ENCODE data around the gene LRRC9. TPM values are rescaled to one million over a fixed set of nuclear protein-coding genes. Genes with fewer than 3 reads are reported as not detected.

Gene LRRC9
- total RNA-seq: 0.05 TPM
- long read RNA-seq: 0 reads

- DNase-seq (peak; percentile 30), ATAC-seq (peak; percentile 34)
- intact Hi-C loops (cut with micrococcal nuclease): no loop called here
Observed at GRCh38 chr14:59919570-59920377, at the start of gene LRRC9. Gene LRRC9 (plus strand): TSS chr14:59920144.

- intact Hi-C loops (cut with micrococcal nuclease): no loop called here
- peak; percentile 73 for DNase-seq
- peak; percentile 93 for ATAC-seq
Observed at GRCh38 chr14:59870277-59871165, 49.4 kb upstream of the LRRC9 start, which contains the start of gene RTN1. Gene RTN1 (minus strand): TSS chr14:59870776. CDS start chr14:59870630, 146 bp downstream.

- ATAC-seq (no peak), DNase-seq (no peak)
- intact Hi-C loops (cut with micrococcal nuclease): no loop called here
Observed at GRCh38 chr14:59871166-59871495, 48.8 kb upstream of the LRRC9 start.

- intact Hi-C loops (cut with micrococcal nuclease): no loop called here
- DNase-seq (no peak), ATAC-seq (no peak)
Observed at GRCh38 chr14:59882957-59883356, 37.0 kb upstream of the LRRC9 start.

- intact Hi-C loops (cut with micrococcal nuclease): no loop called here
- no peak for DNase-seq
- ATAC-seq: no peak
Observed at GRCh38 chr14:59890676-59891075, 29.3 kb upstream of the LRRC9 start.

GRCh38 chr14:59895721-59896120 lies 24.2 kb upstream of the LRRC9 start:
- intact Hi-C loops (cut with micrococcal nuclease): no loop called here
- ATAC-seq (no peak), DNase-seq (no peak)

- DNase-seq (no peak), ATAC-seq (no peak)
- intact Hi-C loops (cut with micrococcal nuclease): no loop called here
Observed at GRCh38 chr14:59897757-59898383, 22.1 kb upstream of the LRRC9 start.

GRCh38 chr14:59900556-59900955 lies 19.4 kb upstream of the LRRC9 start:
- ATAC-seq (no peak), DNase-seq (no peak)
- intact Hi-C loops (cut with micrococcal nuclease): no loop called here

- intact Hi-C loops (cut with micrococcal nuclease): no loop called here
- DNase-seq (no peak), ATAC-seq (no peak)
Observed at GRCh38 chr14:59904184-59904583, 15.8 kb upstream of the LRRC9 start.

GRCh38 chr14:59905188-59905587 lies 14.8 kb upstream of the LRRC9 start:
- ATAC-seq (no peak), DNase-seq (no peak)
- intact Hi-C loops (cut with micrococcal nuclease): no loop called here

- intact Hi-C loops (cut with micrococcal nuclease): no loop called here
- DNase-seq: no peak
- ATAC-seq: no peak
Observed at GRCh38 chr14:59912443-59912842, 7.5 kb upstream of the LRRC9 start.

- intact Hi-C loops (cut with micrococcal nuclease): no loop called here
- ATAC-seq: no peak
Observed at GRCh38 chr14:59913187-59913586, 6.8 kb upstream of the LRRC9 start.

GRCh38 chr14:59918824-59919569 lies 947 bp upstream of the LRRC9 start:
- intact Hi-C loops (cut with micrococcal nuclease): no loop called here
- peak; percentile 54 for ATAC-seq
- DNase-seq: no peak

More at GRCh38 chr14:59913187-59913586, 6.8 kb upstream of the LRRC9 start:
- no peak for DNase-seq

- intact Hi-C loops (cut with micrococcal nuclease): no loop called here
- no peak for ATAC-seq
- DNase-seq: no peak
Observed at GRCh38 chr14:59920378-59920683, 387 bp downstream of the LRRC9 start.

GRCh38 chr14:59925797-59926196 lies 5.9 kb downstream of the LRRC9 start:
- ATAC-seq: no peak
- intact Hi-C loops (cut with micrococcal nuclease): no loop called here

GRCh38 chr14:59926534-59926933 lies 6.6 kb downstream of the LRRC9 start:
- DNase-seq: no peak
- ATAC-seq: no peak
- intact Hi-C loops (cut with micrococcal nuclease): no loop called here

More at GRCh38 chr14:59925797-59926196, 5.9 kb downstream of the LRRC9 start:
- DNase-seq: no peak

- DNase-seq (no peak), ATAC-seq (no peak)
- intact Hi-C loops (cut with micrococcal nuclease): no loop called here
Observed at GRCh38 chr14:59931237-59931636, 11.3 kb downstream of the LRRC9 start.

GRCh38 chr14:59936145-59936544 lies 16.2 kb downstream of the LRRC9 start:
- DNase-seq: no peak
- no peak for ATAC-seq
- intact Hi-C loops (cut with micrococcal nuclease): no loop called here

- intact Hi-C loops (cut with micrococcal nuclease): no loop called here
- DNase-seq (no peak), ATAC-seq (no peak)
Observed at GRCh38 chr14:59939828-59940227, 19.9 kb downstream of the LRRC9 start.
